Mesenchymal stem cell (in vitro differentiated cells and primary cell): ENCODE measurements around the gene TMEM59L.

Source experiments
- DNase-seq: peaks from one replicate; pipeline ENCODE4 v3.0.0-alpha.2; 2013
- H2AFZ ChIP-seq: one replicate; pipeline ENCODE4 v1.6.1; 2013; ENCODE audit warnings: low read depth, mild to moderate bottlenecking, control low read depth, inconsistent platforms, low read length, moderate library complexity
- H2AK5ac ChIP-seq: 2 replicates; pipeline ENCODE4 v1.6.1; 2013; ENCODE audit warnings: low read length, moderate library complexity, mild to moderate bottlenecking, inconsistent platforms; ENCODE audit not compliant: severe bottlenecking
- H2BK120ac ChIP-seq: one replicate; pipeline ENCODE4 v1.6.1; 2013; ENCODE audit warnings: low read depth, mild to moderate bottlenecking, inconsistent platforms, low read length, moderate library complexity
- H2BK12ac ChIP-seq, 2 experiments: one replicate each; pipeline ENCODE4 v1.6.1; 2013; ENCODE audit warnings: inconsistent platforms in 2 of 2, low read length in 2 of 2, mild to moderate bottlenecking in 2 of 2, moderate library complexity in 2 of 2, control low read depth in 1 of 2
- H2BK15ac ChIP-seq: one replicate; pipeline ENCODE4 v1.6.1; 2013; ENCODE audit warnings: mild to moderate bottlenecking, low read depth, inconsistent platforms; ENCODE audit not compliant: poor library complexity, severe bottlenecking
- H2BK5ac ChIP-seq: 2 replicates; pipeline ENCODE4 v1.6.1; 2013; ENCODE audit warnings: low read depth, mild to moderate bottlenecking, low read length, control low read depth, inconsistent platforms; ENCODE audit not compliant: poor library complexity, severe bottlenecking
- H3K14ac ChIP-seq, 2 experiments: one replicate each; pipeline ENCODE4 v1.6.1; 2013; ENCODE audit warnings: inconsistent platforms in 2 of 2, low read length in 2 of 2, control low read depth in 1 of 2, mild to moderate bottlenecking in 1 of 2, moderate library complexity in 1 of 2
- H3K18ac ChIP-seq, 2 experiments: one replicate each; pipeline ENCODE4 v1.6.1; 2013; ENCODE audit warnings: inconsistent platforms in 2 of 2, low read length in 2 of 2, control low read depth in 1 of 2, low read depth in 1 of 2, mild to moderate bottlenecking in 1 of 2
- H3K23ac ChIP-seq, 2 experiments: one replicate each; pipeline ENCODE4 v1.6.1; 2013; ENCODE audit warnings: inconsistent platforms in 2 of 2, low read length in 2 of 2, mild to moderate bottlenecking in 2 of 2, moderate library complexity in 2 of 2, control low read depth in 1 of 2
- H3K27ac ChIP-seq: 2 replicates; pipeline ENCODE4 v1.5.1; 2013; ENCODE audit warnings: mild to moderate bottlenecking, moderate library complexity, low read length, control low read depth, inconsistent platforms; ENCODE audit not compliant: poor library complexity, severe bottlenecking
- H3K27me3 ChIP-seq, 2 experiments: 2 replicates each; pipeline versions ENCODE4 v1.6.1 to v1.7.0; 2013; ENCODE audit warnings: low read length in 2 of 2, mild to moderate bottlenecking in 2 of 2, moderate library complexity in 2 of 2, control low read depth in 1 of 2, inconsistent platforms in 1 of 2; ENCODE audit not compliant: control insufficient read depth in 1 of 2, insufficient read depth in 1 of 2
- H3K36me3 ChIP-seq, 2 experiments: 2 replicates each; pipeline versions ENCODE4 v1.6.1 to v1.7.0; 2013; ENCODE audit warnings: low read length in 2 of 2, control low read depth in 1 of 2, inconsistent platforms in 1 of 2, low read depth in 1 of 2, mild to moderate bottlenecking in 1 of 2; ENCODE audit not compliant: insufficient read depth in 2 of 2, control insufficient read depth in 1 of 2
- H3K4ac ChIP-seq, 2 experiments: one replicate each; pipeline ENCODE4 v1.6.1; 2013; ENCODE audit warnings: inconsistent platforms in 2 of 2, low read length in 2 of 2, mild to moderate bottlenecking in 2 of 2, moderate library complexity in 2 of 2, control low read depth in 1 of 2, low read depth in 1 of 2
- H3K4me1 ChIP-seq: 2 replicates; pipeline ENCODE4 v1.6.1; 2013; ENCODE audit warnings: low read depth, low read length, control low read depth; ENCODE audit not compliant: control insufficient read depth, insufficient read depth
- H3K4me2 ChIP-seq: 2 replicates; pipeline ENCODE4 v1.6.1; 2013; ENCODE audit warnings: low read length, mild to moderate bottlenecking, inconsistent platforms; ENCODE audit not compliant: poor library complexity, severe bottlenecking
- H3K4me3 ChIP-seq, 2 experiments: 2 replicates each; pipeline versions ENCODE4 v1.5.1 to v1.7.0; 2013; ENCODE audit warnings: low read length in 2 of 2, mild to moderate bottlenecking in 2 of 2, control low read depth in 1 of 2, low read depth in 1 of 2; ENCODE audit not compliant: insufficient read depth in 1 of 2
- H3K79me1 ChIP-seq: replicated peaks from 2 replicates; pipeline ENCODE4 v1.6.1; 2013; ENCODE audit warnings: mild to moderate bottlenecking, control low read depth, low read length, inconsistent platforms; ENCODE audit not compliant: poor library complexity, severe bottlenecking
- H3K9ac ChIP-seq: 2 replicates; pipeline ENCODE4 v1.7.0; 2013; ENCODE audit warnings: mild to moderate bottlenecking, low read length, moderate library complexity
- H3K9me3 ChIP-seq: 2 replicates; pipeline ENCODE4 v1.7.0; 2013; ENCODE audit warnings: mild to moderate bottlenecking, low read length; ENCODE audit not compliant: control insufficient read depth
- H4K8ac ChIP-seq: one replicate; pipeline ENCODE4 v1.6.1; 2013; ENCODE audit warnings: inconsistent platforms, mild to moderate bottlenecking, low read length, moderate library complexity
- H4K91ac ChIP-seq: one replicate; pipeline ENCODE4 v1.6.1; 2013; ENCODE audit warnings: mild to moderate bottlenecking, low read length, inconsistent platforms
- WGBS: methylation state at CpG from one replicate; pipeline ENCODE4 v1.1.7; 2013; ENCODE audit warnings: mixed read lengths; 5-methylcytosine and 5-hydroxymethylcytosine counted together

The TMEM59L gene

DNA sequence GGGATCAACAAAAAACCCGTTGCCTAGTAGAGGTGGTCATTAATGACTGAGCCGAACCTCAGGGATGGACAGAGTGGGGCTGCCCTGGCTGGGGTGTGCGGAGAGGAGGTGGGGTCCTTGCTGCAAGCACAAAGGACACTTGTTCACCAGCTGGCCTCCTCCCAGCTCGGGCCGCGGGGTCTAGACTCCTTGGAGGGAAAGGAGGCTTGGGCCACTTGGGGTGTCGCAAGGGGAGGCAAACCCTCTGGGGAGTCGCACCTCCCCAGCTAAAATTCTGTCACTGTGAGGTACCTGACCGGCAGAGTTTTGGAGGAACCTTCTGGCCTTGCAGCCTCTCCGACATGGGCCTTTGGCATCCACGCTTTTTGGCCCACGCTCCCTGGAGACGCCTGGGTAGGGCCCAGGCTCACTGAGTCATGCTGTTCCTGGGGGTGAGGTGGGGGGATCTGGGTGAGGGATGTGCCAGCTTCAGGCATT is 32.4 kb downstream of the TMEM59L start:
- H3K27me3 ChIP-seq = no peaks in the 10 kb centered on the region
- no peak overlapping the region for H2BK120ac ChIP-seq
- peaks cover 0 to 4% of the 10 kb centered on the region in 2 experiments for H3K36me3 ChIP-seq
- H2AFZ ChIP-seq = no peak overlapping the region
- no peak overlapping the region for H4K91ac ChIP-seq
- no peak overlapping the region for H2BK12ac ChIP-seq
- peak overlapping the region in 1 of 2 experiments; percentile 19 for H3K18ac ChIP-seq
- peak overlapping the region in 1 of 2 experiments; percentile 20 for H3K4ac ChIP-seq
- H2AK5ac ChIP-seq = no peak overlapping the region
- H3K9me3 ChIP-seq = peaks cover 7% of the 10 kb centered on the region
- H3K23ac ChIP-seq = no peak overlapping the region
- DNase-seq = no peak
- H3K9ac ChIP-seq = no peak overlapping the region
- H3K27ac ChIP-seq = no peak overlapping the region
- no peak overlapping the region for H2BK15ac ChIP-seq
- peak overlapping the region in 1 of 2 experiments; percentile 18 for H3K4me3 ChIP-seq
- no peak overlapping the region for H2BK5ac ChIP-seq
- H3K4me1 ChIP-seq = peaks cover 27% of the 10 kb centered on the region
- H3K14ac ChIP-seq = peak overlapping the region in 1 of 2 experiments; percentile 12
- H3K4me2 ChIP-seq = no peak overlapping the region
- H4K8ac ChIP-seq = no peak overlapping the region
- peaks cover 32% of the 10 kb centered on the region for H3K79me1 ChIP-seq
- WGBS = 93% methylated on average over 13 of the region's 13 CpGs

DNA sequence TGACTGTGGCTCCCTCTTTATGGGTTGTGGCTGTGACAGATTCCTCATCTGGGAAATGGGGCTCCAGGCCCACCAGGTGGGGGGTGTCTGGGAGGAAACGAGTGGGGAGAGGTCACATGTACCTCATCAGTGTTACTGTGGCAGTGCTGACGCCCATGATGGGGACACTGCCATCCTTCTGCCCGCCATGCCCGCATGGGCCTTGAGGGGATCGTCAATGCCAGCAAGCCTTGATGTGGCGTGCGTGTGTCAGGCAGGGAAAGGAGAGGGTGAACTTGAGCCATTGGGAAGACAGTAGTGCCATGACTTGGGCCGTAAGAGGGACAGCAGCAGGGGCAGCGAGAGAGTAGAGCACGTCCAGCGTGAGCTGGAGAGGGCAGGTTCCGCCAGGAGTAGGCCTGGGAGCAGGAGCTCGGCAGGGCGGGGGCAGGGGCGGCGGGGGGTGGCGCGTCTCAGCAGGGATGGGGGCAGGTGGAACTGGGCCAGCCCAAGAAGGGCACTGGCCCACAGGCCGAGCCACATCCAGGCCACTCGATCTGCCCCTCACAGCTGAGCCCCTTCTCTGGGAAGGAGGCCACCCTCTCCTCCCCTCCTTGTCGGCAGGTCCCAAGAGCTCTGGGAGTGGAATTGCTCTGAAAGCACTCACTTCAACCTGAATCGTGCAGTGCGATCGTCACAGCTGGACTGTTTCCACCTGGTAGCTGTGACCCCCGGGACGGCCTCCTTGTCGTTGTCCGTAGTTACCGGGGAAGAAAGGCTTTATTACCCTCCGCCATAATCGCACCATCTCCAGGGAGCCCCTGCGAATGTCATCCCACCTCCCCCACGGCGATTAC is 34.1 kb downstream of the TMEM59L start:
- peak overlapping the region; percentile 34 for H4K91ac ChIP-seq
- no peak overlapping the region for H2AFZ ChIP-seq
- no peak overlapping the region for H3K23ac ChIP-seq
- H3K14ac ChIP-seq = no peak overlapping the region
- no peak overlapping the region for H2BK5ac ChIP-seq
- peak overlapping the region; percentile 21 for H2BK15ac ChIP-seq
- no peak overlapping the region for H3K4me3 ChIP-seq
- peaks cover 0 to 7% of the 10 kb centered on the region in 2 experiments for H3K36me3 ChIP-seq
- 88% methylated on average over 32 of the region's 34 CpGs for WGBS
- no peak for DNase-seq
- H3K9ac ChIP-seq = no peak overlapping the region
- no peak overlapping the region for H3K27ac ChIP-seq
- no peak overlapping the region for H2BK120ac ChIP-seq
- H3K79me1 ChIP-seq = peaks cover 32% of the 10 kb centered on the region
- no peak overlapping the region for H4K8ac ChIP-seq
- H3K4ac ChIP-seq = no peak overlapping the region
- peaks cover 7% of the 10 kb centered on the region for H3K9me3 ChIP-seq
- H3K4me2 ChIP-seq = no peak overlapping the region
- H2BK12ac ChIP-seq = peak overlapping the region in 1 of 2 experiments; percentile 56
- peaks cover 44% of the 10 kb centered on the region for H3K4me1 ChIP-seq
- H3K27me3 ChIP-seq = no peaks in the 10 kb centered on the region
- no peak overlapping the region for H2AK5ac ChIP-seq
- no peak overlapping the region for H3K18ac ChIP-seq

- no peaks in the 10 kb centered on the region for H3K27me3 ChIP-seq
- WGBS = 100% methylated on average over 1 of the region's 1 CpG
- peaks cover 0 to 9% of the 10 kb centered on the region in 2 experiments for H3K36me3 ChIP-seq
- H2BK15ac ChIP-seq = peak overlapping the region; percentile 21
- H4K8ac ChIP-seq = no peak overlapping the region
- H4K91ac ChIP-seq = no peak overlapping the region
- H3K4me2 ChIP-seq = no peak overlapping the region
- peak overlapping the region in 1 of 2 experiments; percentile 56 for H2BK12ac ChIP-seq
- H2BK5ac ChIP-seq = no peak overlapping the region
- H3K14ac ChIP-seq = no peak overlapping the region
- peaks cover 35% of the 10 kb centered on the region for H3K79me1 ChIP-seq
- no peak overlapping the region for H2BK120ac ChIP-seq
- no peak overlapping the region for H3K4ac ChIP-seq
- H3K23ac ChIP-seq = no peak overlapping the region
- no peak overlapping the region for H3K27ac ChIP-seq
- H2AK5ac ChIP-seq = no peak overlapping the region
- H3K9ac ChIP-seq = no peak overlapping the region
- H2AFZ ChIP-seq = no peak overlapping the region
- no peak overlapping the region for H3K4me3 ChIP-seq
- no peak for DNase-seq
- peaks cover 48% of the 10 kb centered on the region for H3K4me1 ChIP-seq
- peaks cover 7% of the 10 kb centered on the region for H3K9me3 ChIP-seq
- H3K18ac ChIP-seq = peak overlapping the region in 1 of 2 experiments; percentile 18
Measured at GRCh38 chr19:18647371-18647767, 34.7 kb downstream of the TMEM59L start.

DNA sequence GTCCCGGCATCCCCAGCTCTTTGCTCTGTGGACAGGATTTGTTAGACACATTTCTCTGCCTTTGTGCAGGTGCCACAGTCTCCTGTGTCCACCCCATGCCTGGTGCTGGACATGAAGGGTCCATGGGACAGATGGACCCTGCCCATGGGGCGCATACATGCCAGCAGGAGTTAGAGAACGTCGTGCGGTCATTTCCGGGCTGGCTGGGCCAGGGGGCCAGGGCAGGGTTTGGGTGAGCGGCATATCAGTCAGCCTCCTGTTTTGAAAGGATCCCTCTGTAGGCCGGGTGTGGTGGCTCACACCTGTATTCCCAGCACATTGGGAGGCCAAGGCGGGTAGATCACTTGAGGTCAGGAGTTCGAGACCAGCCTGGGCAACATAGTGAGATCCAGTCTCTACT is 35.1 kb downstream of the TMEM59L start:
- Histone ChIP-seq H3K9me3 (peaks cover 7% of the 10 kb centered on the region), H2BK15ac (peak overlapping the region; percentile 50), H3K27ac (no peak overlapping the region), H3K14ac (no peak overlapping the region), H2AFZ (no peak overlapping the region), H3K9ac (no peak overlapping the region), H4K91ac (no peak overlapping the region), H2BK120ac (no peak overlapping the region), H3K79me1 (peaks cover 37% of the 10 kb centered on the region), H2BK12ac (peak overlapping the region; percentile 2 to 18), H3K27me3 (no peaks in the 10 kb centered on the region), H3K18ac (peak overlapping the region in 1 of 2 experiments; percentile 18), H4K8ac (no peak overlapping the region), H3K4me2 (no peak overlapping the region), H3K4me3 (no peak overlapping the region), H2BK5ac (no peak overlapping the region), H3K4ac (no peak overlapping the region), H3K36me3 (peaks cover 0 to 11% of the 10 kb centered on the region in 2 experiments), H3K23ac (no peak overlapping the region), H3K4me1 (peaks cover 48% of the 10 kb centered on the region), H2AK5ac (no peak overlapping the region)
- DNase-seq = no peak
- WGBS = 93% methylated on average over 10 of the region's 10 CpGs
